Transverse colon (tissue), 4 donors: ENCODE results near the gene PPP3CA. TPM values are rescaled to one million over a fixed set of nuclear protein-coding genes. Genes with fewer than 3 reads are reported as not detected.

Experiments used
- DNase-seq: peaks from one replicate; pipeline ENCODE4 v3.0.0-alpha.2; 2019
- H3K27ac ChIP-seq, 4 donors: fragments of 200-600 bp; sonication (generic); 2 replicates each; pipeline ENCODE4 v1.5.1; 2016 to 2018; ENCODE audit warnings: inconsistent platforms in 4 of 4
- H3K27me3 ChIP-seq: fragments of 200-600 bp; sonication (generic); 2 replicates; pipeline ENCODE4 v1.5.1; 2017; ENCODE audit warnings: inconsistent platforms
- H3K36me3 ChIP-seq, 4 donors: fragments of 200-600 bp; sonication (generic); 2 replicates each; pipeline ENCODE4 v1.5.1; 2017 to 2019; ENCODE audit warnings: inconsistent platforms in 4 of 4
- H3K4me1 ChIP-seq, 4 donors: fragments of 200-600 bp; sonication (generic); 2 replicates each; pipeline ENCODE4 v1.5.1; 2017 to 2020; ENCODE audit warnings: inconsistent platforms in 4 of 4
- H3K4me3 ChIP-seq, 4 donors: fragments of 200-600 bp; sonication (generic); 1 replicate in 1 of 4; 2 replicates in 3 of 4; pipeline versions ENCODE4 v1.5.1 to v1.6.1; 2017 to 2019; ENCODE audit warnings: inconsistent platforms in 4 of 4
- H3K9me3 ChIP-seq, 2 donors: fragments of 200-600 bp; sonication (generic); 2 replicates each; pipeline ENCODE4 v1.5.1; 2017 to 2019; ENCODE audit warnings: inconsistent platforms in 2 of 2
- EP300 ChIP-seq: sonication (generic); formaldehyde crosslinking; IDR thresholded peaks from one replicate; pipeline ENCODE4 v1.6.1; 2017; ENCODE audit warnings: antibody characterized with exemption, low read depth
- POLR2A ChIP-seq: fragments of 450-650 bp; IDR thresholded peaks from one replicate; pipeline ENCODE4 v1.6.1; 2016; ENCODE audit warnings: antibody characterized with exemption, mild to moderate bottlenecking, moderate library complexity
- POLR2AphosphoS5 ChIP-seq, 3 donors: sonication (generic); formaldehyde crosslinking; IDR thresholded peaks; one replicate each; pipeline ENCODE4 v1.6.1; 2016; ENCODE audit warnings: antibody characterized with exemption in 3 of 3
- WGBS, 2 donors: methylation state at CpG; one replicate each; pipeline ENCODE4 v1.1.5; 2018; ENCODE audit warnings: low coverage in 1 of 2; 5-methylcytosine and 5-hydroxymethylcytosine counted together
- in situ Hi-C, 4 donors: fragments of 200-750 bp; cut with MboI; loops; one replicate each; pipeline versions ENCODE4 v1.15.0 to v1.15.1; 2017; ENCODE audit warnings: low sequenced_read_pairs in 3 of 4, low pct_ligation_motif_present in 1 of 4, low pct_unique_long_range_greater_than_20kb in 1 of 4
- intact Hi-C: fragments of 100-400 bp; cut with DNase I; formaldehyde crosslinking; loops from one replicate; pipeline ENCODE4 v1.15.1; 2023; ENCODE audit warnings: low total_unique reads
- total RNA-seq, 4 donors: library from RNA; depleted of rRNA; stranded (reverse); fragments of >200 nt; gene quantifications; one replicate each; pipeline ENCODE4 v1.1.0, GENCODE V29; 2016
- TF ChIP-seq, protein P1 (sequence below), 5 experiments: fragments of 200-600 bp in 3 of 5; fragments of 450-650 bp in 2 of 5; sonication (generic) in 3 of 5; IDR thresholded peaks; 1 replicate in 2 of 5; 2 replicates in 3 of 5; pipeline ENCODE4 v1.5.1; 2016 to 2017; ENCODE audit warnings: antibody characterized with exemption in 5 of 5, inconsistent platforms in 3 of 5, mild to moderate bottlenecking in 2 of 5, moderate library complexity in 1 of 5

Gene PPP3CA
- total RNA-seq, 4 donors from 2014 or later, result 29.2 to 50.7 (median 37.7) TPM

DNA sequence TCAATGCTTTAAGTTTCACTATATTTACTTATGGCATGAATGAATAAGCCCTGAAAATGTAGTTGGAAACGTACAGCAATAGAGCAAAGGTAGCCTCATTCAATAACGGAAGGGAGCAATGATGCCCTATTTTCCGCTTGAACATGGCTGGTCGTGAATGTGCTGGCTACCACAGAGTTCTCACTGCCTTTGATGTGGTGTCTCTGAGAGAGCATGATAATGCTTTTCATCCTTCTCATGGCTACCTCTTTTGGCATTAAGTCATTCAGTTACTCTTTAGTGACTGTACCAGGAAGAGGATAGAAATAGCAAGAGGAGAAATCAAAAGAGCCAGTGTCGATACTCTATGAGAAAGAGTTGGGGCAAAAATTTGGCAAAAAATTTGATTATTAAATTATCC, 308.0 kb downstream of the PPP3CA start:
- Histone ChIP-seq H3K9me3 (no peaks in the 10 kb centered on the region), H3K4me1 (peaks cover 0 to 3% (median 0%) of the 10 kb centered on the region in 4 donors), H3K27ac (no peak overlapping the region), H3K36me3 (peaks cover 0 to 5% (median 0%) of the 10 kb centered on the region in 4 donors), H3K4me3 (no peak overlapping the region), H3K27me3 (no peaks in the 10 kb centered on the region)
- in situ Hi-C loops, result no loop called here
- intact Hi-C loops, result no loop called here
- 87 to 98% methylated on average over 4 to 5 of the region's 5 CpGs for WGBS, 2 donors
- TF ChIP-seq POLR2A, result no peak
- no peak for TF ChIP-seq EP300
- no peak for TF ChIP-seq POLR2AphosphoS5 (IDR thresholded peaks at IDR 0.05)
- TF ChIP-seq, protein P1, sequence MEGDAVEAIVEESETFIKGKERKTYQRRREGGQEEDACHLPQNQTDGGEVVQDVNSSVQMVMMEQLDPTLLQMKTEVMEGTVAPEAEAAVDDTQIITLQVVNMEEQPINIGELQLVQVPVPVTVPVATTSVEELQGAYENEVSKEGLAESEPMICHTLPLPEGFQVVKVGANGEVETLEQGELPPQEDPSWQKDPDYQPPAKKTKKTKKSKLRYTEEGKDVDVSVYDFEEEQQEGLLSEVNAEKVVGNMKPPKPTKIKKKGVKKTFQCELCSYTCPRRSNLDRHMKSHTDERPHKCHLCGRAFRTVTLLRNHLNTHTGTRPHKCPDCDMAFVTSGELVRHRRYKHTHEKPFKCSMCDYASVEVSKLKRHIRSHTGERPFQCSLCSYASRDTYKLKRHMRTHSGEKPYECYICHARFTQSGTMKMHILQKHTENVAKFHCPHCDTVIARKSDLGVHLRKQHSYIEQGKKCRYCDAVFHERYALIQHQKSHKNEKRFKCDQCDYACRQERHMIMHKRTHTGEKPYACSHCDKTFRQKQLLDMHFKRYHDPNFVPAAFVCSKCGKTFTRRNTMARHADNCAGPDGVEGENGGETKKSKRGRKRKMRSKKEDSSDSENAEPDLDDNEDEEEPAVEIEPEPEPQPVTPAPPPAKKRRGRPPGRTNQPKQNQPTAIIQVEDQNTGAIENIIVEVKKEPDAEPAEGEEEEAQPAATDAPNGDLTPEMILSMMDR (IDR thresholded peaks at IDR 0.05), result no peak
- DNase-seq, result no peak

DNA sequence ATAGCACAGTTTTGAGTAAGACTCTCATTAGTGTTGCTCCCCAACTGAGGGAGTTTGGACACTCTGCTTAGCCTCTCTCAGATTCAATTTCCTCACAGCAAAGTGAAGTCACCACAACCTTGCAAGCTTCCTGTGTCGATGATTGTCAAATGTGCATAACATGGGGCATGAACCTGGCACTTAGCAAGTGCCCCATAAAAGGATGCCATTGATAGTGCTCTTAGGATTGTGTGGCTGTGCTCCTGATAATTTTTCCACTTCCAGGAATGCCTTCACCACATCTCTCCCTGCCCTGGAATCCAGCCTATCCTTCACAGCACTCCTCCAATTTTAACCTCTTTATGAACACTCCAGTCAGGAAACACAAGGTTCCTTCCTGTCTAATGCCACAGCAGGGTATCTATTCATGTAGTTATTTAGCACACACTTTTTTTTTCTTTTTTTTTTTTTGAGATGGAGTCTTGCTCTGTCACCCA, 309.4 kb downstream of the PPP3CA start:
- peaks cover 0 to 5% (median 0%) of the 10 kb centered on the region in 4 donors for H3K36me3 ChIP-seq
- no peak overlapping the region for H3K4me3 ChIP-seq
- no peak for DNase-seq
- H3K27me3 ChIP-seq, result no peaks in the 10 kb centered on the region
- H3K4me1 ChIP-seq, result peaks cover 0 to 1% (median 0%) of the 10 kb centered on the region in 4 donors
- TF ChIP-seq, protein P1 (IDR thresholded peaks at IDR 0.05), result no peak
- TF ChIP-seq POLR2AphosphoS5 (IDR thresholded peaks at IDR 0.05), result no peak
- TF ChIP-seq EP300, result no peak
- no peak for TF ChIP-seq POLR2A
- in situ Hi-C loops, result no loop called here
- WGBS, 2 donors, result 64% methylated on average over 1 of the region's 1 CpG; no CpG with 5 or more reads in 1 of the 2 donors
- no peak overlapping the region for H3K27ac ChIP-seq
- no peaks in the 10 kb centered on the region for H3K9me3 ChIP-seq
- intact Hi-C loops, result no loop called here

DNA sequence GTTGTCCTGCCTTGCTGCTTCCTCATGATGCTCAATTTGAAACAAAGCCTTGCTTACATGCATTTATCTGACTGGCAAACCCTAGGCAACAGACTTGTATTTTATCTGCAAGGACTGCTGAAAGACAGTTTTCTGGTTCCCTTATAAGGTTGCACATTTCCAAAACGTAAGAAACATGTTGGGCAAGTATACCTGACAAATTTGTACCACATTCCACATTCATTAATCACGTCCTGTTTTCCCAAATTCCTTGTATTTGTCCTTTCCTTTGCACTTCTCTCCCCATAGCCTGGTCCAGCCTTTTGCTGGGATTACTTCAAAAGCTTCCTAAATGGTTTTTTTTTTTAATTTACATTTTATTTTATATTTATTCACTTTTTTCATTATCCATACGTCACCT, 310.1 kb downstream of the PPP3CA start:
- in situ Hi-C loops, result no loop called here
- Histone ChIP-seq H3K36me3 (peaks cover 0 to 5% (median 0%) of the 10 kb centered on the region in 4 donors), H3K9me3 (no peaks in the 10 kb centered on the region), H3K27ac (no peak overlapping the region), H3K27me3 (no peaks in the 10 kb centered on the region), H3K4me3 (no peak overlapping the region), H3K4me1 (no peaks in the 10 kb centered on the region)
- intact Hi-C loops, result no loop called here
- no peak for TF ChIP-seq POLR2A
- TF ChIP-seq POLR2AphosphoS5 (IDR thresholded peaks at IDR 0.05), result no peak
- no peak for TF ChIP-seq EP300
- TF ChIP-seq, protein P1 (IDR thresholded peaks at IDR 0.05), result no peak
- DNase-seq, result no peak
- WGBS, 2 donors, result 93 to 96% methylated on average over 3 of the region's 3 CpGs

DNA sequence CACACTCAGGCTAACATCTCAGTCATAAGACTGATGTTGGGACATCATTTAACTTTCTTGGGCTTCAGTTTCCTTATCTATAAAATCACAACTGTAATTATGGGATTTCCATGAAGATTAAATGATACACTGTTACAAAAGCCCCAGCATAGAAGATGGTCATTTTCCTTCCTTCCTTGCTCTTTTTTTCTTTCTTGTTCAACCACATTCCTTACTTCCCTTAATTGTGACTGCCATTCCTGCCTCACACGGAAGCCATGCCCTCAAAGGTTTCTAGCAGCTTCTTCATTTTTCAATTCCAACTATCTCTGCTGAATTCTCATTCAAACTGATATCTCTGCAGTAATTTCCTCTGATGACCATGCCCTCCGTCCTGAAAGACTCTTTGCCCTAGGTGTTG, 311.8 kb downstream of the PPP3CA start:
- Histone ChIP-seq H3K4me1 (no peaks in the 10 kb centered on the region), H3K9me3 (no peaks in the 10 kb centered on the region), H3K27ac (no peak overlapping the region), H3K4me3 (no peak overlapping the region), H3K36me3 (peaks cover 0 to 5% (median 0%) of the 10 kb centered on the region in 4 donors), H3K27me3 (no peaks in the 10 kb centered on the region)
- in situ Hi-C loops, result no loop called here
- WGBS, 2 donors, result 91 to 94% methylated on average over 2 of the region's 2 CpGs
- TF ChIP-seq, protein P1 (IDR thresholded peaks at IDR 0.05), result no peak
- no peak for TF ChIP-seq EP300
- intact Hi-C loops, result no loop called here
- no peak for DNase-seq
